GM12878 (cell line): ENCODE results near the gene MYO3B. TPM values are rescaled to one million over a fixed set of nuclear protein-coding genes. Genes with fewer than 3 reads are reported as not detected.
A peak's percentile ranks its signal among the peaks of the same experiment; 100 is the strongest.

Source experiments
- ATAC-seq: fragments of 200-7000 bp; cut with Tn5 transposase; 3 replicates; pipeline ENCODE4 v1.9.1; 2020; ENCODE audit warnings: mild to moderate bottlenecking, moderate library complexity
- BruUV-seq: library from RNA; stranded (reverse); fragments of 400-500 nt; replicated peaks from 2 replicates; lab custom pipeline; 2021; lab: Mats Ljungman, UMichigan
- CTCF ChIA-PET: fragments of 300-600 bp; sonication (Branson Sonifier 250); formaldehyde crosslinking; extraction: SDS; loops from one replicate; lab custom pipeline; 2021; ENCODE audit warnings: inconsistent platforms; lab: Yijun Ruan, JAX
- POLR2A ChIA-PET: fragments of 350-600 bp; formaldehyde crosslinking; extraction: SDS; loops from one replicate; lab custom pipeline; 2021; ENCODE audit warnings: inconsistent platforms; lab: Charles Lee
- RAD21 ChIA-PET: fragments of 300-600 bp; sonication (Branson Sonifier 250); formaldehyde crosslinking; loops from one replicate; lab custom pipeline; 2023; ENCODE audit warnings: antibody characterized with exemption; ENCODE audit not compliant: unreplicated experiment; lab: Charles Lee
- SMC1A ChIA-PET: fragments of 300-600 bp; sonication (Branson Sonifier 250); formaldehyde crosslinking; loops from one replicate; lab custom pipeline; 2023; ENCODE audit not compliant: unreplicated experiment, uncharacterized antibody; lab: Charles Lee
- DNase-seq: peaks from one replicate; pipeline ENCODE4 v3.0.0-alpha.2; 2011; ENCODE audit warnings: low read depth, low spot score
- FAIRE-seq: peaks from 3 replicates; lab custom pipeline; 2011; peaks lifted over from hg19 to GRCh38; lab: Jason Lieb, UNC
- H2AFZ ChIP-seq: 2 replicates; pipeline ENCODE4 v1.6.0; 2011; ENCODE audit warnings: low read depth, low read length, control low read depth; ENCODE audit not compliant: control insufficient read depth
- H3K27ac ChIP-seq: 2 replicates; pipeline ENCODE4 v1.5.1; 2011; ENCODE audit warnings: control low read depth; ENCODE audit not compliant: control insufficient read depth, insufficient read depth
- H3K27me3 ChIP-seq, 2 experiments: replicated peaks in 1 of 2; 2 replicates each; pipeline versions ENCODE4 v1.6.0 to v1.6.1; 2011; ENCODE audit warnings: low read length in 1 of 2; ENCODE audit not compliant: control insufficient read depth in 2 of 2, insufficient read depth in 2 of 2
- H3K36me3 ChIP-seq, 2 experiments: 2 replicates each; pipeline ENCODE4 v1.5.1; 2011; ENCODE audit warnings: low read length in 1 of 2; ENCODE audit not compliant: control insufficient read depth in 2 of 2, insufficient read depth in 2 of 2
- H3K4me1 ChIP-seq: 2 replicates; pipeline ENCODE4 v1.6.1; 2011; ENCODE audit warnings: mild to moderate bottlenecking, low read length, moderate library complexity, mixed read lengths; ENCODE audit not compliant: control insufficient read depth, insufficient read depth
- H3K4me2 ChIP-seq: 2 replicates; pipeline ENCODE4 v1.6.0; 2011; ENCODE audit warnings: control low read depth; ENCODE audit not compliant: control insufficient read depth, insufficient read depth
- H3K4me3 ChIP-seq: fragments of 200-600 bp; sonication (generic); 2 replicates; pipeline ENCODE4 v1.5.1; 2016
- H3K79me2 ChIP-seq: 2 replicates; pipeline ENCODE4 v1.6.0; 2011; ENCODE audit warnings: low read length; ENCODE audit not compliant: control insufficient read depth, insufficient read depth
- H3K9ac ChIP-seq: 2 replicates; pipeline ENCODE4 v1.8.0; 2011; ENCODE audit warnings: low read length, control low read depth, mixed read lengths; ENCODE audit not compliant: control insufficient read depth, insufficient read depth
- H3K9me3 ChIP-seq: replicated peaks from 3 replicates; pipeline ENCODE4 v1.5.1; 2011; ENCODE audit warnings: mild to moderate bottlenecking, low read length; ENCODE audit not compliant: control insufficient read depth, insufficient read depth
- H4K20me1 ChIP-seq: 2 replicates; pipeline ENCODE4 v1.6.0; 2011; ENCODE audit not compliant: control insufficient read depth, insufficient read depth
- CTCF ChIP-seq, 3 experiments: IDR thresholded peaks in 2 of 3; conservative IDR thresholded peaks in 1 of 3; 2 replicates each; pipeline ENCODE4 v1.5.1; 2011; ENCODE audit warnings: low read depth in 3 of 3, low read length in 3 of 3, mild to moderate bottlenecking in 3 of 3, control low read depth in 2 of 3, moderate library complexity in 2 of 3, inconsistent platforms in 1 of 3, mixed read lengths in 1 of 3; ENCODE audit not compliant: control insufficient read depth in 2 of 3, insufficient read depth in 1 of 3; ENCODE audit errors: extremely low read depth in 1 of 3
- E4F1 ChIP-seq: fragments of 450-650 bp; IDR thresholded peaks from 2 replicates; pipeline ENCODE4 v1.6.1; 2018; ENCODE audit warnings: borderline replicate concordance, mild to moderate bottlenecking; ENCODE audit not compliant: partially characterized antibody
- EED ChIP-seq: sonication (generic); IDR thresholded peaks from 2 replicates; pipeline ENCODE4 v1.6.1; 2016; ENCODE audit warnings: antibody characterized with exemption, low read depth
- HDGF ChIP-seq: fragments of 450-650 bp; IDR thresholded peaks from 2 replicates; pipeline ENCODE4 v1.6.1; 2016; ENCODE audit warnings: antibody characterized with exemption
- MTA2 ChIP-seq: fragments of 450-650 bp; IDR thresholded peaks from 2 replicates; pipeline ENCODE4 v1.6.1; 2016; ENCODE audit warnings: low read depth, mild to moderate bottlenecking, moderate library complexity
- SIX5 ChIP-seq: IDR thresholded peaks from 2 replicates; pipeline ENCODE4 v1.6.1; 2011; ENCODE audit warnings: mild to moderate bottlenecking, low read depth, low read length, moderate library complexity; ENCODE audit not compliant: severe bottlenecking
- ZBED1 ChIP-seq: IDR thresholded peaks from 2 replicates; pipeline ENCODE4 v1.6.1; 2016; ENCODE audit warnings: borderline replicate concordance
- ZBTB4 ChIP-seq: fragments of 450-650 bp; formaldehyde crosslinking; IDR thresholded peaks from 2 replicates; pipeline ENCODE4 v1.4.0; 2022; ENCODE audit warnings: mild to moderate bottlenecking, moderate library complexity
- ZBTB40 ChIP-seq: fragments of 450-650 bp; IDR thresholded peaks from 2 replicates; pipeline ENCODE4 v1.6.1; 2016; ENCODE audit warnings: mild to moderate bottlenecking, moderate library complexity, borderline replicate concordance
- WGBS: methylation state at CpG from one replicate; pipeline ENCODE4 v1.1.6; 2016; ENCODE audit warnings: low lambda C conversion rate; ENCODE audit not compliant: insufficient replicate concordance, insufficient coverage; ENCODE audit errors: missing lambda C conversion rate; 5-methylcytosine and 5-hydroxymethylcytosine counted together
- in situ Hi-C: fragments of 300-500 bp; cut with MboI; formaldehyde crosslinking; loops from 9 replicates; pipeline ENCODE4 v1.14.3; 2018; ENCODE audit warnings: mixed read lengths
- intact Hi-C: fragments of 100-400 bp; cut with micrococcal nuclease; formaldehyde crosslinking; loops from one replicate; pipeline ENCODE4 v1.14.2; 2022; ENCODE audit not compliant: unreplicated experiment
- polyA plus RNA-seq, 11 experiments: library from polyadenylated mRNA; depleted of rRNA in 4 of 11; unstranded in 6 of 11; stranded (reverse) in 5 of 11; fragments of >200 nt; fragmentation: Nextera tagmentation in 4 of 11; fragmentation: Illumina TruSeq in 1 of 11; extraction: Ambion mirVana in 4 of 11; extraction: Trizol in 1 of 11; gene quantifications; 1 replicate in 1 of 11; 2 replicates in 10 of 11; pipeline versions ENCODE4 v1.2.1 to v1.2.3, GENCODE V29; 2011 to 2016; ENCODE audit warnings: inconsistent platforms in 2 of 11, missing spikeins in 2 of 11, low read depth in 1 of 11
- total RNA-seq, 4 experiments: library from RNA; depleted of rRNA in 3 of 4; stranded (reverse); fragments of >200 nt in 3 of 4; fragmentation: Illumina TruSeq in 1 of 4; extraction: Trizol in 1 of 4; gene quantifications; 2 replicates each; pipeline versions ENCODE4 v1.2.1 to v1.2.3, GENCODE V29; 2013 to 2021

Gene MYO3B
- total and polyA plus RNA-seq, 10 of the 15 experiments (the other 5 are each of a cell fraction or from before 2014, with no cell fraction given), result 1.1 to 7.1 (median 2.1) TPM

GRCh38 chr2:170139276-170139967 lies 38.5 kb upstream of the MYO3B start (continued):
- TF ChIP-seq MTA2 (0 out of 2 replicates have a peak, but pooled peaks have one; percentile 29), EED (peak; percentile 62), ZBED1 (no peak)

- ChIA-PET SMC1A (interaction anchor here (1.3 to 8.1 kb wide), 2 partner anchors 20 to 201 kb away, joined by 3 to 162 read pairs; no protein-coding TSS in a partner anchor), RAD21 (no interaction called here), CTCF (no interaction called here), POLR2A (interaction anchor here (5.6 kb wide), 1 partner anchor 16 kb away, joined by 28 read pairs; no protein-coding TSS in a partner anchor)
- no peaks in the 10 kb centered on the region for H4K20me1 ChIP-seq
- peak overlapping the region; percentile 21 for H3K4me2 ChIP-seq
- no peaks in the 10 kb centered on the region for H3K36me3 ChIP-seq
- H3K9me3 ChIP-seq, result no peaks in the 10 kb centered on the region
- BruUV-seq, result no TSS peak
- WGBS, result 94% methylated on average over 5 of the region's 5 CpGs
- intact Hi-C loops, result no loop called here
- no peaks in the 10 kb centered on the region for H3K79me2 ChIP-seq
- H3K27ac ChIP-seq, result no peak overlapping the region
- peaks cover 28% of the 10 kb centered on the region for H3K4me1 ChIP-seq
- H3K9ac ChIP-seq, result no peak overlapping the region
- H3K4me3 ChIP-seq, result no peak overlapping the region
- no peak for DNase-seq
- no peak for FAIRE-seq
- H2AFZ ChIP-seq, result no peak overlapping the region
- H3K27me3 ChIP-seq, result no peaks in the 10 kb centered on the region
- in situ Hi-C loops, result no loop called here
- ATAC-seq, result no peak
- TF ChIP-seq SIX5 (no peak), ZBTB40 (no peak), HDGF (no peak), E4F1 (no peak), ZBTB4 (CRISPR knock-in tag) (no peak), CTCF (IDR thresholded peaks at IDR 0.05 in 2 of 3, conservative IDR thresholded peaks at IDR 0.05 in 1 of 3; ENCODE audit: control insufficient read depth in 2 of 3, extremely low read depth in 1 of 3, insufficient read depth in 1 of 3, low read depth in 3 of 3, low read length in 3 of 3) (no peak)
Measured at GRCh38 chr2:170140561-170140960, 37.4 kb upstream of the MYO3B start.
